OCI-LY1 (cell line): ENCODE results near the gene HSD3B2.

ENCODE experiments used
- EZH2 ChIP-seq: fragments of 200-600 bp; sonication (generic), shearing (Covaris generic); IDR thresholded peaks from 2 replicates; pipeline ENCODE4 v1.8.0; 2017; ENCODE audit warnings: borderline replicate concordance, mixed run types, mild to moderate bottlenecking, antibody characterized with exemption, low read length, moderate library complexity, mixed read lengths
- TF ChIP-seq, protein P1 (sequence below): fragments of 200-600 bp; sonication (generic), shearing (Covaris generic); IDR thresholded peaks from 2 replicates; pipeline ENCODE4 v1.5.1; 2017; ENCODE audit warnings: mild to moderate bottlenecking, antibody characterized with exemption, low read length, moderate library complexity, mixed read lengths

GRCh38 chr1:119419109-119419508 is 4.2 kb downstream of the HSD3B2 start:
- TF ChIP-seq EZH2: no peak
- TF ChIP-seq, protein P1, sequence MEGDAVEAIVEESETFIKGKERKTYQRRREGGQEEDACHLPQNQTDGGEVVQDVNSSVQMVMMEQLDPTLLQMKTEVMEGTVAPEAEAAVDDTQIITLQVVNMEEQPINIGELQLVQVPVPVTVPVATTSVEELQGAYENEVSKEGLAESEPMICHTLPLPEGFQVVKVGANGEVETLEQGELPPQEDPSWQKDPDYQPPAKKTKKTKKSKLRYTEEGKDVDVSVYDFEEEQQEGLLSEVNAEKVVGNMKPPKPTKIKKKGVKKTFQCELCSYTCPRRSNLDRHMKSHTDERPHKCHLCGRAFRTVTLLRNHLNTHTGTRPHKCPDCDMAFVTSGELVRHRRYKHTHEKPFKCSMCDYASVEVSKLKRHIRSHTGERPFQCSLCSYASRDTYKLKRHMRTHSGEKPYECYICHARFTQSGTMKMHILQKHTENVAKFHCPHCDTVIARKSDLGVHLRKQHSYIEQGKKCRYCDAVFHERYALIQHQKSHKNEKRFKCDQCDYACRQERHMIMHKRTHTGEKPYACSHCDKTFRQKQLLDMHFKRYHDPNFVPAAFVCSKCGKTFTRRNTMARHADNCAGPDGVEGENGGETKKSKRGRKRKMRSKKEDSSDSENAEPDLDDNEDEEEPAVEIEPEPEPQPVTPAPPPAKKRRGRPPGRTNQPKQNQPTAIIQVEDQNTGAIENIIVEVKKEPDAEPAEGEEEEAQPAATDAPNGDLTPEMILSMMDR: no peak
